Aorta (tissue), 5 donors: ENCODE measurements around the gene CYP2S1. TPM values are rescaled to one million over a fixed set of nuclear protein-coding genes. Genes with fewer than 3 reads are reported as not detected.
"Not testable (repeated sequence)": the region's sequence is repeated elsewhere in the genome, so short reads cannot be mapped to it uniquely, and the experiment has no call there.

Source experiments
- ATAC-seq: fragments of 200-7000 bp; cut with Tn5 transposase; one replicate; pipeline ENCODE4 v1.9.1; 2022; ENCODE audit warnings: moderate library complexity; ENCODE audit not compliant: low FRiP score
- DNase-seq, 2 donors: peaks; one replicate each; pipeline ENCODE4 v3.0.0-alpha.2; 2020
- H3K27ac ChIP-seq, 2 donors: one replicate each; pipeline ENCODE4 v1.5.1; 2013; ENCODE audit warnings: low read length in 2 of 2, mild to moderate bottlenecking in 2 of 2, moderate library complexity in 2 of 2, control low read depth in 1 of 2, inconsistent platforms in 1 of 2, low read depth in 1 of 2
- H3K27me3 ChIP-seq, 2 donors: one replicate each; pipeline ENCODE4 v1.6.1; 2013; ENCODE audit warnings: control low read depth in 1 of 2, low read length in 1 of 2, mild to moderate bottlenecking in 1 of 2, moderate library complexity in 1 of 2; ENCODE audit not compliant: insufficient read depth in 2 of 2, control insufficient read depth in 1 of 2
- H3K36me3 ChIP-seq, 2 donors: one replicate each; pipeline ENCODE4 v1.6.1; 2013; ENCODE audit warnings: control low read depth in 1 of 2, low read length in 1 of 2, mild to moderate bottlenecking in 1 of 2; ENCODE audit not compliant: insufficient read depth in 2 of 2, control insufficient read depth in 1 of 2
- H3K4me1 ChIP-seq, 2 donors: one replicate each; pipeline ENCODE4 v1.6.1; 2013; ENCODE audit warnings: low read length in 2 of 2, control low read depth in 1 of 2, mild to moderate bottlenecking in 1 of 2, moderate library complexity in 1 of 2; ENCODE audit not compliant: insufficient read depth in 2 of 2, control insufficient read depth in 1 of 2
- H3K4me3 ChIP-seq, 2 donors: one replicate each; pipeline ENCODE4 v1.5.1; 2013; ENCODE audit warnings: low read length in 2 of 2, control low read depth in 1 of 2, mild to moderate bottlenecking in 1 of 2
- H3K9me3 ChIP-seq: one replicate; pipeline ENCODE4 v1.6.1; 2013; ENCODE audit warnings: mild to moderate bottlenecking, low read length; ENCODE audit not compliant: control insufficient read depth
- WGBS, 2 donors: extraction: QIAGEN DNeasy Blood & Tissue Kit; methylation state at CpG; one replicate each; pipeline ENCODE4 v1.1.7; 2013; 5-methylcytosine and 5-hydroxymethylcytosine counted together
- intact Hi-C, 2 donors: fragments of 100-400 bp; cut with DNase I; formaldehyde crosslinking; loops; one replicate each; pipeline versions ENCODE4 v1.14.2 to v1.15.0; 2022
- polyA plus RNA-seq, 2 donors: library from polyadenylated mRNA; stranded (reverse); fragments of 200-250 nt; gene quantifications; one replicate each; pipeline ENCODE4 v1.2.3, GENCODE V29; 2013
- total RNA-seq, 2 donors: library from RNA; stranded (reverse); fragmentation: NEBNext Ultra II Directional; extraction: Animal tissue kit (Norgen Biotek cat#: 25700); gene quantifications; one replicate each; pipeline ENCODE4 v1.2.1, GENCODE V29; 2021
- donor health status: healthy with polysubstance abuse.
- donor health status: Bipolar disorder and iron deficiency.
- donor health status: DM: no; HTN: no; CAD: no.
- donor health status: DM: no; HTN: no; CAD: no.
- donor health status: DM: yes; HTN: yes; CAD: no.

The CYP2S1 gene
- total and polyA plus RNA-seq, 4 donors = 1.7 to 11.5 (median 2.5) TPM; not detected in 1

- Histone ChIP-seq H3K27ac (no peak overlapping the region), H3K27me3 (no peaks in the 10 kb centered on the region), H3K4me1 (no peaks in the 10 kb centered on the region), H3K36me3 (peaks cover 0 to 1% of the 10 kb centered on the region in 2 donors), H3K9me3 (no peaks in the 10 kb centered on the region), H3K4me3 (no peak overlapping the region)
- ATAC-seq (no peak), DNase-seq (no peak)
- 82% methylated on average over 3 of the region's 3 CpGs for WGBS, 2 donors
- intact Hi-C loops = loop anchor here in 1 of 2 donors (5.0 kb wide), 1 partner anchor 34 kb away; the partner anchor contains the start of gene HNRNPUL1
Measured at GRCh38 chr19:41228486-41228885, 35.5 kb downstream of the CYP2S1 start.

GRCh38 chr19:41229338-41229737 lies 36.3 kb downstream of the CYP2S1 start:
- not testable (repeated sequence) for H3K36me3 ChIP-seq, H3K27me3 ChIP-seq, ATAC-seq, DNase-seq, H3K27ac ChIP-seq, H3K4me3 ChIP-seq, H3K9me3 ChIP-seq, H3K4me1 ChIP-seq
- WGBS, 2 donors = 66 to 70% methylated on average over 5 of the region's 5 CpGs
- intact Hi-C loops = loop anchor here in 1 of 2 donors (5.0 kb wide), 1 partner anchor 33 kb away; the partner anchor contains the start of gene HNRNPUL1

- H3K4me1 ChIP-seq = no peaks in the 10 kb centered on the region
- intact Hi-C loops = no loop called here
- 86 to 90% methylated on average over 3 of the region's 3 CpGs for WGBS, 2 donors
- no peak overlapping the region for H3K27ac ChIP-seq
- H3K36me3 ChIP-seq = peaks cover 0 to 4% of the 10 kb centered on the region in 2 donors
- DNase-seq = no peak
- H3K9me3 ChIP-seq = no peaks in the 10 kb centered on the region
- ATAC-seq = no peak
- H3K4me3 ChIP-seq = no peak overlapping the region
- H3K27me3 ChIP-seq = no peaks in the 10 kb centered on the region
Measured at GRCh38 chr19:41230067-41230857, 37.2 kb downstream of the CYP2S1 start.

GRCh38 chr19:41232686-41233085 lies 39.7 kb downstream of the CYP2S1 start:
- H3K27me3 ChIP-seq = no peaks in the 10 kb centered on the region
- intact Hi-C loops = no loop called here
- H3K9me3 ChIP-seq = no peaks in the 10 kb centered on the region
- DNase-seq (no peak), ATAC-seq (no peak)
- H3K27ac ChIP-seq = no peak overlapping the region
- WGBS, 2 donors = 89 to 96% methylated on average over 8 of the region's 8 CpGs
- no peaks in the 10 kb centered on the region for H3K4me1 ChIP-seq
- no peak overlapping the region for H3K4me3 ChIP-seq
- peaks cover 0 to 4% of the 10 kb centered on the region in 2 donors for H3K36me3 ChIP-seq

- no peak for ATAC-seq
- Histone ChIP-seq H3K27me3 (no peaks in the 10 kb centered on the region), H3K36me3 (peaks cover 0 to 4% of the 10 kb centered on the region in 2 donors), H3K27ac (no peak overlapping the region), H3K4me3 (no peak overlapping the region), H3K4me1 (no peaks in the 10 kb centered on the region), H3K9me3 (no peaks in the 10 kb centered on the region)
- WGBS, 2 donors = 78% methylated on average over 4 of the region's 4 CpGs
- intact Hi-C loops = no loop called here
- peak in 1 of 2 donors; percentile 74 for DNase-seq
Measured at GRCh38 chr19:41233748-41234240, 40.8 kb downstream of the CYP2S1 start.

- H3K27me3 ChIP-seq = no peaks in the 10 kb centered on the region
- peaks cover 0 to 8% of the 10 kb centered on the region in 2 donors for H3K36me3 ChIP-seq
- DNase-seq (no peak), ATAC-seq (no peak)
- intact Hi-C loops = no loop called here
- H3K4me3 ChIP-seq = no peak overlapping the region
- no peak overlapping the region for H3K27ac ChIP-seq
- H3K9me3 ChIP-seq = no peaks in the 10 kb centered on the region
- WGBS, 2 donors = 78 to 84% methylated on average over 8 of the region's 8 CpGs
- H3K4me1 ChIP-seq = no peaks in the 10 kb centered on the region
Measured at GRCh38 chr19:41234512-41235168, 41.6 kb downstream of the CYP2S1 start.

GRCh38 chr19:41235480-41235879 lies 42.5 kb downstream of the CYP2S1 start:
- intact Hi-C loops = no loop called here
- 86 to 88% methylated on average over 4 of the region's 4 CpGs for WGBS, 2 donors
- no peaks in the 10 kb centered on the region for H3K9me3 ChIP-seq
- no peak for DNase-seq
- H3K36me3 ChIP-seq = peaks cover 0 to 8% of the 10 kb centered on the region in 2 donors
- no peak overlapping the region for H3K4me3 ChIP-seq
- H3K4me1 ChIP-seq = no peaks in the 10 kb centered on the region
- no peak overlapping the region for H3K27ac ChIP-seq
- ATAC-seq = no peak
- H3K27me3 ChIP-seq = no peaks in the 10 kb centered on the region

- H3K36me3 ChIP-seq = peaks cover 0 to 9% of the 10 kb centered on the region in 2 donors
Measured at GRCh38 chr19:41238244-41238643, 45.2 kb downstream of the CYP2S1 start.

More at GRCh38 chr19:41238244-41238643, 45.2 kb downstream of the CYP2S1 start:
- Histone ChIP-seq H3K4me3 (no peak overlapping the region), H3K9me3 (no peaks in the 10 kb centered on the region), H3K27ac (no peak overlapping the region), H3K27me3 (no peaks in the 10 kb centered on the region), H3K4me1 (no peaks in the 10 kb centered on the region)
- WGBS, 2 donors = 85% methylated on average over 10 of the region's 10 CpGs
- no peak for ATAC-seq
- intact Hi-C loops = no loop called here
- DNase-seq = no peak
